GM15510 (cell line): ENCODE measurements around the gene PLPPR1.

ENCODE experiments used
- POLR2A ChIP-seq: IDR thresholded peaks from 3 replicates; pipeline ENCODE4 v1.6.1; 2011; ENCODE audit warnings: borderline replicate concordance; ENCODE audit not compliant: insufficient read length; ENCODE audit errors: extremely low read depth

PLPPR1 gene

GRCh38 chr9:101030086-101030391, 1.5 kb downstream of the PLPPR1 start:
- no peak for TF ChIP-seq POLR2A

- TF ChIP-seq POLR2A, result no peak
Observed at GRCh38 chr9:101032426-101032825, 3.9 kb downstream of the PLPPR1 start.

DNA sequence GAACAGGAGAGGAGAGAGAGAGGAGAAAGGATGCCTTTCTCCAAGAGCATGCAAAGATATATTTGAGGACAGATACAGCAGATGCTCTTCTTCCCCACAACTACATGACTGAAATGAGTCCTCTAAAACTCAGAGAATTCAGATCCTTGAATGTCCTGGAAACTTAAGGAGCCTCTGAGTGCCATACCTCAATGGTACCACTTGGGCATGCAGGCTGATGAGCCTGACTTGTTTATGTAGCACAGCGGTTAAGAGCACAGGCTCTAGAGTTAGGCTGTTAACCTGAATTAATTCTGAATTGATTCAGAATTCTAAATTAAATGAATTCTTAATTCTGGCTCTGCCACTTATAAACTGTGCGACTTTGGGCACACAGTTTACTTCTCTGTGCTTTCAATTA, 5.7 kb downstream of the PLPPR1 start:
- TF ChIP-seq POLR2A, result no peak

GRCh38 chr9:101035098-101035497, 6.6 kb downstream of the PLPPR1 start:
- no peak for TF ChIP-seq POLR2A

DNA sequence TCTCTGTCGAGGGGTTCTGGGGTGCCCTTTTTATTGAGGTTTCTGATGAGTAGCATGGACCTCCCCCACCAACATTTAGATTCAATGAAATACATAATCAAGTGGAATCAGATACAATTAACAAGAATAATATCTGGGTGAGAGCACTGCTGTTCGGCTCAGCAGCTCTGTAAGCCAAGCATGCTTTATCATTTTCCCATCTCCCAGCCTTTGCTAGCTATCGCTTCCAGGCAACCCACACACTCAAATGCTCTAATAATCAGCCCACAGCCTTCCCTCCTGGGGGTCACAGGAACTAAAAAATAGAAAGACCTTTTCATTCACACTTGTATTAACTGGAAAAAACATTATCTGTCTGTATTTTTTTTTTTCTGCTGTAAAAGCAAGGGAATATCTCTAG, 8.9 kb downstream of the PLPPR1 start:
- TF ChIP-seq POLR2A, result no peak

- TF ChIP-seq POLR2A, result no peak
Observed at GRCh38 chr9:101038488-101038887, 10.0 kb downstream of the PLPPR1 start.

GRCh38 chr9:101047848-101048397, 19.4 kb downstream of the PLPPR1 start:
- no peak for TF ChIP-seq POLR2A

DNA sequence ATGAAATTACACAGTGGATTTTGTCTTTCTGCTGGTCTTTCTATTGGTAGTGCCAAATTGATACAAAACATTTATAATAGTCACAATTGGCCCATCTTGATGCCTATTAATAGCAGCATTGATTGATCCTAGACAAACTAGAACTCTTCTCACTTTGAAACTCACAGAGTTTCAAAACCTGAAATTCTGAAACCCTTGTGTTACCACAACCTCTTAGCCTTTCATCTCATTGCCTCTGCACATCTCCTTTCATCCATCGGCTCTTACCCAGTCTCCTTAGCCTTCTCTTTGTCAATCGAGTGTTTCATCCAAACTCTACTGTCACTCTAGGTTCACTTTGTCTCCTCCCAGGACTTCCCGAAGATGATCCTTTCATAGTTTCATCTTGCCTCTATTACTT, 22.1 kb downstream of the PLPPR1 start:
- TF ChIP-seq POLR2A, result no peak

DNA sequence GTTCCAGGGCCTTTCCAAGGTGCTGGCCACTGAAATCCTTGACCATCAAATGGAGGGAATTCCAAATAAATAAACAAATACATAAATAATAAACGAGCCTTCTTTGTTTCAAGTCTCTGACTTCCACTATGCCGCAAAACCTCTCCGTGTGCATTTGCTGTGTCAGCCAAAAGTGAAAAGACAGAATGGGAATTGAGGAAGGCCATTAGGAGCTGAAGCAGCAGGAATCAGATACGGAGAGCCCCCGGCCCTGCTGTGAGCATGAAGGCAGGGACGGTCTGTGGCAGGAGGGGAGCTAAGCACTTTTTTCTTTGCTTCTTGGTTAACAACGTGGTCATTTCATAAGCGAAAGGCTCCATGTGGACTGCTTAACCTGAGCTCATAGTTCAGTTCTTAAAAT, 26.1 kb downstream of the PLPPR1 start:
- TF ChIP-seq POLR2A, result no peak

- no peak for TF ChIP-seq POLR2A
Observed at GRCh38 chr9:101055516-101055915, 27.0 kb downstream of the PLPPR1 start.

DNA sequence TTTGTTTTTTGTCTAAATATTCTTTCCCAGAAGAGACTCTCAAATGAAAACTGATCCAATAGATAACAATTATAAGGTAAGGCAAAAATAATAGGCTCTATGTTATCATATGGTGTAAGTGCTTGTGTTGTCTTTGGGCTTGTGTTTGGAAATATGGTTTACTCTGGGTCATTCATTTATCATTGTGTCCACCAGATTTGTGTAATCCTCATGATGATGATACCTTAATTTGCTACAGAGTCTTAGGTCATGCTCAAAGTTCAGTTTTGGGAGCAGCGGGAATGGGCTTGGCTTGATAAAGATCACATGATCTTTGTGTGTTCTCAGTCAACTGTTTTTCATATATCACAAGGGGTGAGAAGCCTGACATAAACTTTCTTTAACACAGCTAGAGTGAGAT, 34.2 kb downstream of the PLPPR1 start:
- TF ChIP-seq POLR2A, result no peak

GRCh38 chr9:101063192-101063591, 34.7 kb downstream of the PLPPR1 start:
- TF ChIP-seq POLR2A, result no peak

DNA sequence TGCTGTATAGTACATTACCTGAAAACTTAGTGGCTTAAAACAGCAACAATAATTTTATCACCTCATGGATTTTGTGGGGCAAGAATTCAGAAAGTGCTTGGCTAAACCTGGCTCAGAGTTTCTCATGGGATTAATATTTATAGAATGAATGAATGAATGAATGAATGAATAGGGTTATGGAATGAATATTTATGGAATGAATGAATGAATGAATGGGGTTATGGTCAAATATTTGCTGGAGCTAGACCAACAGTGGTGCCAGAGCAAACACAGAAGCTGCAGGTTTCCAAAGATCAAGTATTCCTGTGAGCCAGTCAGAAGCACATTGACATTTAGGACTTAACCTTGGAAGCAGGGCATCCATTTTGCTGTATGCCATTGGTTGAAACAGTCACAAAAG, 35.7 kb downstream of the PLPPR1 start:
- no peak for TF ChIP-seq POLR2A

DNA sequence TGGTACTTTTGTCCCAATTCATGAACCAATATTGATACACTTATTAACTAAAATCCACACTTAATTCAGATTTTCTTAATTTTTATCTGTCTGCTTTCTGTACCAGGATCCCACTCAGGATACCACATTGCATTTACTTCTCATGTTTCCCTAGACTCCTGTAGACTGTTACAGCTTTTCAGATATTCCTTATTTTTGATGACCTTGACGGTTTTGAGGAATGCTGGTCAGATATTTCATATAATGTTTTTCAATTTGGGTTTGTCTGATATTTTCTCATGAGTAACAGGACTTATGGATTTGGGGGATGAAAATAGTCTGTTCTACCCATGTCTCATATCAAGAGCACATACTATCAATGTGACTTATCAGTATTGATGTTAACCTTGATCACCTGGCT, 37.4 kb downstream of the PLPPR1 start:
- TF ChIP-seq POLR2A, result no peak

GRCh38 chr9:101068696-101069095, 40.2 kb downstream of the PLPPR1 start:
- TF ChIP-seq POLR2A, result no peak

GRCh38 chr9:101072259-101072658, 43.7 kb downstream of the PLPPR1 start:
- no peak for TF ChIP-seq POLR2A

- no peak for TF ChIP-seq POLR2A
Observed at GRCh38 chr9:101073122-101073521, 44.6 kb downstream of the PLPPR1 start.
